HG02973 (cell line): ENCODE data around the gene MRPS12.

Experiments
- ATAC-seq: cut with Tn5 transposase; IDR thresholded peaks from one replicate; pipeline ENCODE4 v1.9.1; 2021; ENCODE audit warnings: moderate library complexity; ENCODE audit not compliant: unreplicated experiment

Gene MRPS12

DNA sequence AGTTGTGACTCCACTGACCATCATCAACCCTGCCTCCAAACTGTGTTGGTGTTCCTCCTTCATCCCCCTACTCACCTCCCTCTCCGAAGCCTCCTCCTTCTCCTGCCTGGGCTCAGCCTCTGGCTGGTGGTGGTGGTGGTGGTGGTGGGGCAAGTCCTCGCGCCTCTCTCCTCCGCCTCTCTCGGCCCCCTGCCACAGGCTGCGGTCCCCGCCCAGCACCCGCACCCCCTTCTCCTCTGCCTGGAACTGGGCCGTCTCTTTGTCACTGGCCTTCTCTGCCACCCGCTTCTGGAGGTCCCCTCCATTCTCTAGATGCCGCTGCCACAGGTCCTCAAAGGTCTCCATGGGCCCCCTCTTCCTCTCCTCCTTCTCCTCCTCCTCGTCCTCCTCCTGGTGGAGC is 20.3 kb upstream of the MRPS12 start:
- no peak for ATAC-seq

DNA sequence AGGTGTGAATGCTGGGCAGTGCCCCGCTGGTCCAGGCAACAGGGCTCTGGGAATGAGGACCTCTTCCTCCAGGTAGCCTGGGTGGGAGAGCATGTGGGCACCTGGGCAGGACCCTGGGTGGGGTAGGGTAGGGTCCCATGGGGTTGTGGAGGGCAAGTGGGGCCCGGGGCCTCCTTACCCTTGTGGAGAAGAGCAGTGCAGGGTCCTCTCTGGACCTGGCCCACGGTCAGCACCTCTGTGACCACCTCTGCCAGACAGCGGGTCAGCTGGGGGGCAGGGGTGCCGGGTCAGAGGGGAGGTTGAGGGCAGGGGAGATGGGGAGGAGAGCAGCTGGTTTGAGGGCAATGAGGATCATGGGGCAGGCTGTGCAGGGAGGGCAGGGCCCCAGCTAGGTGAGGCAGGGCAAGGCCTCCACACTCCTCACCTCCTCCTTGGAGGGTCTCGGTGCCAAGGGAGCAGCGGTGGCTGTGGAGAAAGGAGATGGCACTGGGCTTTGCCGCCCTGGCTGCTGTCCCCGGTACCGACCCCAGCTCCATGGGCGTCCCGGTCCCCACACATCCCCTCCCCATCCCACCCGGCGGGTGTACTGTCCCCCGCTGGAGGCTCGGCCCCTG is 19.2 kb upstream of the MRPS12 start:
- ATAC-seq: no peak

DNA sequence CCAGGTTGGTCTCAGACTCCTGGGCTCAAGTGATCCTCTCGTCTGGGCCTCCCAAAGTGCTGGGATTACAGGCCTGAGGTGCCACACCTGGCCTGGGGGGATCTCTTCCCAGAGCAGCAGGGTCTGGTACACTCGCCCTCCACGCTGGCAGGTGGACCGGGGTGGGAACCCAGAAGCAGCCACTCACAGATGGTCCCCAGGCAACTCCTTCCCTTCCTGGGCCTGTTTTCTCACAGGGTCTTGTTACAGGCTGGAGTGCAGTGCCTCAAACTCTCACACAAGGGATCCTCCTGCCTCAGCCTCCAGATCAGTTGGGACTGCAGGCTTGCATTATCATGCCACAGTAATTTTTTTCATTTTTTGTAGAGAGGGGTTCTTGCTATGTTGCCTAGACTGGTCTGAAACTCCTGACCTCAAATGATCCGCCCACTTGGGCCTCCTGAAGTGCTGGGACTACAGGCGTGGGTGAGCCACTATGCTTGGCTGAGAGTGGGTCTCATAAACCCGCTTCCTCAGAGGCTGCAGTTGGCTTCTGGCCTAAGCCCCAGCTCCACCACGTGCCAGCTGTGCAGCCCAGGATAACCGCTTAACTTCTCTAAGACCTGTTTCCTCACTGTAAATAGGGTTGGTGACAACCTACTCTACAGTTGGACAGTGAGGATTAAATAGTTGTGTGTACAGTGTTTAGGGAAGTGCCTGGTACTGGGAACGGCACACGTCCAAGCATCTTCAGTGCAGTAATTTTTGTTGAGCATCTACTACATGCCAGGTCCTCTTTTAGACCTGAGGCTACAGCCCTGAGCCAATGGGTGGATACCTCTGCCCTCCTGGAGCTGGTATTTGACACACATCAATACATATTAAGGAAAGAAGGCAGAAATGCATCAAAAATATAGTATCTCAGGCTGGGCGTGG is 17.9 kb upstream of the MRPS12 start:
- no peak for ATAC-seq

GRCh38 chr19:38913958-38914357 is 16.8 kb upstream of the MRPS12 start:
- no peak for ATAC-seq

DNA sequence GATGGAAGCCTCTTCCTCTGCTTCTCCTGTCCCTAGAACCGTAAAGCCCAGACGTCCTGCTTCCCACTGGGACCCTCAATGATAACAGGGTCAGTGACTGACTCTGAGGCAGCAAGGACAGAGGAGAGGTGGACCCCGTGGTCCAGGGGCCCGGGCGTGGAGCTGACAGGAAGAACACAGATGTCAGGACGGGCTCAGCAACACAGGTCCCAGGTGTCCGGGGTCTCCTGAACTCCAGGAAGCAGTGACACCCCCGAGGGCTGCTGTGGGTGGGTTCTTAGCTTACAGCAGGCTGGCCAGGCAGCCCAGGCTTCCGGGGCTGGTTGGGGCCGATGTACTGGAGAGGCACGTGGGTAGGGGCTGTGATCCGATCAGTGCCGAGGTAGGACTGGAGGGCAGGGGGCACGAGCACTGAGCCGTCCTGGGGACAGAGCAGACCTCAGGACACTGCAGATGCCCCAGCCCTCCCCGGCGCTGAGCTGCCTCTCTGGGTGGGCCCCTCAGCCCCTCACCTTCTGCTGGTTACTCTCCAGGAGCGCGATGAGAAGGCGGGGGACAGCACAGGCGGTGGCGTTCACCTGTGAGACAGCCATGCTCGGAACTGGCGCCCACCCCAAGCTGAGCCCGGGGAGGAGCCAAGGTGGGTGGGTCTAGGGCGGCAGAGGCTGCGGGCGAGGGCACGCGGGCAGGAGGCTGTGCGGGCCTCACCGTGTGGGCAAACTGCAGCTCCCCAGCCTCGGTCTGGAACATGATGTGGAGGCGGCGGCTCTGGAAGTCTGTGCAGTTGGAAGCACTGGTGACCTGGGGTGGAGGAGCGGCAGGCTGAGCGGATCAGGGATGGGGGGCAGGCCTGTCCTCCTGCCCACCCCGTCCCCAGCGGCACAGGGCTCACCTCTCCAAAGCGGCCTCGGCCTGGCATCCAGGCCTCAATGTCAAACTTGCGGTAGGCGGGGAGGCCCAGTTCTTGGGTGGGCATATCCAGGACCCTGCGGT is 15.1 kb upstream of the MRPS12 start:
- no peak for ATAC-seq

DNA sequence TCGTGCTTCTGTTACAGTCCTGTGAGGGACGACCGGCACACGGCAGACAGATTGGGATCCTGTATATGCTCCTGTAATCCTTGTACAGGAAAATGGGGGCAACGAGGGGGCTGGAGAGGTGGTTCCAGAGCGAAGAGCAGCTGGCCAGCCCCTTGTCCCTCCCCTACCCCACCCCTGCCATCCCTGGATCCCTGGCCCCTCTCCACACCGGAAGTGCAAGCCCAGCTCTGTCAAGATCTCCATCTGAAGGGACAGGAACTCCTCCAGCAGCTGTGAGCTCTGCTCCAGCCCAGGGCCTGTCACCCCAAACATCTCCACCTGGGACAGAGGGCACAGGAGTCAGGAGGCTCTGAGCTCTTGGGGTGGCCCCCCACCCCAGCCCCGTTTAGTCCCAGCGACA is 13.2 kb upstream of the MRPS12 start:
- ATAC-seq: no peak

- no peak for ATAC-seq
Observed at GRCh38 chr19:38917921-38918491, 12.7 kb upstream of the MRPS12 start.

DNA sequence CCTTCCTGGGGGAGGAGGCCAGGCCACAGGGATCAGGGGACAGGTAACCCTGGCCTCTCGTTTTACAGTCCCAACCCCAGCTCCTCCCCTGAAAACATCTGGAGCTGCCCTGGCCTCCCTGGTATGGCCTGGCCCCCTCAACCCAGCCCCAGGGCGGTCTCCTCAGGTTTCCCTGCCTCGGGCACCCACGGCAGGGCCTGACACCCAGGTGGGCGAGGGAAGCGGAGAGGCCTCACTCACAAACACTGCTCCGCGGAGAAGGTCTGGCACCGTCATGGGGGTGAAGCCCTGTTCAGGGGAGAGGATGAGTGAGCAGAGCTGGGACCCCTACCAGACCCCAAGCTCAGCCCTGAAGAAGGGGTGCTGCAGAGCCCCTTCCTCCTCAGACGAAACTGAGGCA is 12.2 kb upstream of the MRPS12 start:
- no peak for ATAC-seq

DNA sequence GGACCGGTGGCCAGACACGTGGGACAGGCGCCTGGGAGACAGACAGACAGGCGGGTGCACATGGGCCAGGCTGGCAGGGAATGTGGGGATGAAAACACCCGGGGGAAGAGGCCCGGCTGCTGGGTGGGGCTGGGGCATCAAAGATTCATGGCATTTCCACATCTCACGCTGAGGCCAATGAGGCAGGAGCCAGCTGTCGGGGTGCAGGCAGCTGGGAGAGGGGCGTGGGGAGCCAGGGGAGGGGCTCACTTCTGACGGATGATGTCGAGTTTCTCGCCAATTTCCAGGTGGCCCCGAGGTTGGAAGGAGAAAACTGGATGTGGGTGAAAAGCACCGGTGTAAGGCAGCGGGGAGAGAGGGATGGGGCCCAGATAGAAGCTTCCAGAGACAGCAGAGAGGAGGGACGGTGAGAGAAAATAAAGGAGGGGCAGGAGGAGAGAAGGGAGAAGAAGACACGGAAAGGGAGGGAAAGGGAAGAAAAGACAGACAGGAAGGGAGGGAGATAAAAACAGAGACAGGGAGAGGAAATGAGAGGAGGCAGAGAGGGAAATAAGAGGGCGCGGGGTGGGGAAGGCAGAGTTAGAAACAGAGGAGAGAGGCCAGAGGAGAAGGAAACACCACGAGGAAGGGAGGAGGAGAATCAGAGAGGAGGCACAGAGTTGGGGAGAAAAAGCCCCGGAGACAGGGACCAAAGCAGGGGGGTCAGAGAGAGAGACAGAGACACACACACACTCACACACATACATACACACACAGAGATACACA is 10.7 kb upstream of the MRPS12 start:
- ATAC-seq: no peak

DNA sequence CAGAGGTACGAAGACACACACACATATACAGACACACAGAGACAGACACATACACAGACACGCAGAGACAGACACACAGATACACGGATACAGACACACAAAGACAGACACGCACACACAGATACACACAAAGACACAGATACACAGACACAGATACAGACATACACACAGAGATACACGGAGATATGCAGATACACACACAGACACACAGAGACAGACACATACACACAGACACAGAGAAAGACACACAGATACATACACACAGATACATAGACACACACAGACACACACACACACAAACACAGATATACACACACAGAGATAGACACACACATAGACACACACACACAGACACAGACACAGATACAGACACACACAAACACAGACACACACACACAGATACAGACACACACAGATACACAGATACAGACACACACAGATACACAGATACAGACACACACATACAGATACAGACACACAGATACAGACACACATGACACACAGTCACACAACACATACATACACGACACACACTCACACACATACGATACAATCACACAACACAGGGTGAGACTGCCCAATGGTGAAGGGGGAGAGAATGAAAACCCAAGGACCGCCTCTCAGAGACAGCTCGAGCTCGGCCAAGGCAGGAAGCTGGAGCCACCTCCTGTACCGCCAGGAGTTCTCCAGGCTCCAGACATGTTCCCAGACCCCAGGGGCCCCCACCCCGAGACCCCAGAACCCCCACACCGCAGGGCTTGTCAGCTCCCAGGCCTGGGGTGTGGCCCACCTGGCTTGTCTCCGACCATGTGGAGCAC is 9.9 kb upstream of the MRPS12 start:
- no peak for ATAC-seq

DNA sequence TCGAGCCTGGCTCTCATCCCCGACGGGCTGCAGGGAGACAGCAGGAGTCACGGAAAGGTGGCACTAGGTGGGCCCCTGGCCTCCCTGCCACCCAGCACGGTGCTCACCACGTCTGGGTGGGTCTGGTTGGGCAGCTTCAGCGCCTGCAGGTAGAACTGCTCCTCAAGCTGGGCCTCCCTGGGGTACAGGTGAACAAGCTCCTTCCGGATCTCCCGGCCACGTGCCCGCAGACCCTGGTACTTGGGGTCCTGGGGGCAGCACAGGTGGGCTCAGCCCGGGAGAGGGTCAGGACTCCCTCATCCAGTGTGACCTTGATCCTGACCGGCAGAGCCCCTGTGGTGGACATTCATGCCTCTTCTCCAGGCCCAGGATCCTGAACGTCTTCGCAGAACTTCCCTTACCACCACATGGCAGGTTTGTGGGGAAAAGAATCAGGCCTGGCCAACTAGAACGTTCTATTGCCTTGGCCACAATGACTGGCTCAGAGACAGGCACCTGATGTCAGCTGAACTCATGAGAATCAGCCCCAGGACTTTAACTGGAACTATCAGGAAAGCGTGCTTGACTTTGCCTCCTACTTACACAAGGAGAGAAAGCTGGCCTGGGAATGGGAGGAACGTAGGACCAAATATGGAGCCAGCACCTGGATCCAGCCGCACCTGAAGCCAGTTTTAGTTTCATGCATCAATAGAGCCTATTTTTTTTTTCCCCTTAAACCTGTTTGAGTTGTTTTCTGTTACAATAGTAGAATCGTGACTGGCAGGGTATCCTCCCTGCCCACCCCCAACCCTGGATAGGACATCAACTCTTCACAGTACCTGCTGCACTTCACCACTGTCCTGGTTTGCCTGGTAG is 9.1 kb upstream of the MRPS12 start:
- ATAC-seq: no peak

GRCh38 chr19:38922482-38922881 is 8.3 kb upstream of the MRPS12 start:
- no peak for ATAC-seq

GRCh38 chr19:38924388-38924787 is 6.4 kb upstream of the MRPS12 start:
- no peak for ATAC-seq

- ATAC-seq: no peak
Observed at GRCh38 chr19:38928391-38929001, 2.2 kb upstream of the MRPS12 start.

- peak; percentile 52 for ATAC-seq
Observed at GRCh38 chr19:38929929-38930775, 592 bp upstream of the MRPS12 start, which contains the start of gene SARS2. TSS of gene SARS2 (minus strand) at chr19:38930763. CDS start at chr19:38930736, 27 bp downstream.

- no peak for ATAC-seq
Observed at GRCh38 chr19:38931521-38931793, 713 bp downstream of the MRPS12 start.
